AG09319 (cell line): ENCODE measurements around the gene PFN3.

Experiments
- DNase-seq: peaks from one replicate; pipeline ENCODE4 v3.0.0-alpha.2; 2010; ENCODE audit warnings: low read depth; ENCODE audit errors: extremely low read depth
- TF ChIP-seq, protein P1 (sequence below): IDR thresholded peaks from 2 replicates; pipeline ENCODE4 v1.5.1; 2011; ENCODE audit warnings: low read depth, mild to moderate bottlenecking, inconsistent platforms, low read length, moderate library complexity

PFN3 gene

DNA sequence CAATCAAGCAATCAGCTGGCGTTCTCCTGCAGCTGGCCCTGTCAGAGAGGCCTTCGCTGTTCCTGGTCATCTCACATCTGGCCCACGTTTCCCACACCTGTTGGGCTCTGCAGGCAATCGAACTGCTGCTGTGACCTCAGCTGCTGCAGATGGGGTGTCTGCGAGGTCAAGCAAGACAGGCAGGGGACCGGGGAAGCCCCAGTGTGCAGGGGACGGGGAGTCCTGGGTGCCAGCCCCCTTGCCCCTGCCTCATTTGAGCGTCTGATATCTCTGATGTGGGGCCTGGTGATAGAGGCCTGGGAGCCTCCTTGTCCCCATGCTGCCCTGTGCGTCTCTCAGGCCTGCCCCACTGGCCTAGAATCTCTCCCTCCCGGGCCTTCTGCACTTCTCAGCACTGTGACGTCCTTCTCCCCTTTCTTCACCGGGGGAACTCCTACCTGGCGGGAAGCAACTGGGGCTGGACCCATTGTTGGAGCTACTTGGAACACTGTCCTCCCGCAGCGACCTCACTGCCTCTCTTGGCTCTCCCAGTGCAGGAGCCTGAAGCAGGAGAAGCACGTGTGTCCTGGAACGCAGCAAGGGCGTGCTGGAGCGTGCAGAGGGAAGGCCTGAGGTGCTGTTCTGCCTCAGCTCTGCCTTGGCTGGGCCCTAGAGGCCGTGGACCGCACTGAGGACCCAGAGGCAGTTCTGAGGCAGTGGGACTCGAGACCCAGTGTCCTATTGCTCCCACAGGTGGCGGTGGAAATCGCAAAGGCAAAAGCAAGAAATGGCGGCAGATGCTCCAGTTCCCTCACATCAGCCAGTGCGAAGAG lies 29.9 kb upstream of the PFN3 start:
- TF ChIP-seq, protein P1, sequence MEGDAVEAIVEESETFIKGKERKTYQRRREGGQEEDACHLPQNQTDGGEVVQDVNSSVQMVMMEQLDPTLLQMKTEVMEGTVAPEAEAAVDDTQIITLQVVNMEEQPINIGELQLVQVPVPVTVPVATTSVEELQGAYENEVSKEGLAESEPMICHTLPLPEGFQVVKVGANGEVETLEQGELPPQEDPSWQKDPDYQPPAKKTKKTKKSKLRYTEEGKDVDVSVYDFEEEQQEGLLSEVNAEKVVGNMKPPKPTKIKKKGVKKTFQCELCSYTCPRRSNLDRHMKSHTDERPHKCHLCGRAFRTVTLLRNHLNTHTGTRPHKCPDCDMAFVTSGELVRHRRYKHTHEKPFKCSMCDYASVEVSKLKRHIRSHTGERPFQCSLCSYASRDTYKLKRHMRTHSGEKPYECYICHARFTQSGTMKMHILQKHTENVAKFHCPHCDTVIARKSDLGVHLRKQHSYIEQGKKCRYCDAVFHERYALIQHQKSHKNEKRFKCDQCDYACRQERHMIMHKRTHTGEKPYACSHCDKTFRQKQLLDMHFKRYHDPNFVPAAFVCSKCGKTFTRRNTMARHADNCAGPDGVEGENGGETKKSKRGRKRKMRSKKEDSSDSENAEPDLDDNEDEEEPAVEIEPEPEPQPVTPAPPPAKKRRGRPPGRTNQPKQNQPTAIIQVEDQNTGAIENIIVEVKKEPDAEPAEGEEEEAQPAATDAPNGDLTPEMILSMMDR = no peak
- no peak for DNase-seq

DNA sequence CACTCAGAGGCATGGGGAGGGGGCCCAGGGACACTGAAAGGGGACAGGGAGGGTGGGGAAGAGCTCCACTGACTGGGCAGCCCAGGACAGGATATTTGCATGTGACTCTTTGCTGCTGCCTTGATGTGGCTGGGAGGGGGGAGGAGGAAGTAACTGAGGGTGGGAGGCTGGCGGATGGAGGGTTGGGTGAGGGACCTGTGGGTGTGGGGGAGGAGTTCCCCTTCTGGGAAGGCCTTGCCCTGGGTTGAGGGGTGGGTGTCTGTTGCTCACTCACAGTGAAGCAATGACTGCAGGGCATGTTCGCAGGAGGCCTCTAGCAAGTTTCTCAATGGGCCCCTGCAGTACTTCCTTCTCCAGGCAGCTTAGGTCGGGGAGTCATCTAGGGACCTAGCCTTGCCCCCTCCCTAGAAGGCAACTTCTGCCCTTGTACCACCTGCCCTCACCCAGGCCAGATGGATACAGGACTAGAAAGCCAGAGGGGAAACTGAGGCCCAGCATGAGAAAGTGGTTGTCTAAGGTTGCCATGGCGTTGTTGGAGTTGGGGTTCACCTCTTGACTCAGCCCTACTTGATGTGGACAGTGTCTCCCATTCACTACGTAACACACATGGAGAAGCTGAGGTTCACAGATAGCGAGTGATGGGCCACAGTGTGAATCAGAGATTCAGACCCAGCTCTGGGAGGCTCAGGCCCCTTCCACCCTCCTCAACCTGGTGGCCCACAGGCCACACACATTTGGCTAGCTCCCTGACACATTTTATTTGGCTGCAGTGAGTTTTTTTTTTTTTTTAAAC lies 29.0 kb upstream of the PFN3 start:
- TF ChIP-seq, protein P1 = no peak
- no peak for DNase-seq

DNA sequence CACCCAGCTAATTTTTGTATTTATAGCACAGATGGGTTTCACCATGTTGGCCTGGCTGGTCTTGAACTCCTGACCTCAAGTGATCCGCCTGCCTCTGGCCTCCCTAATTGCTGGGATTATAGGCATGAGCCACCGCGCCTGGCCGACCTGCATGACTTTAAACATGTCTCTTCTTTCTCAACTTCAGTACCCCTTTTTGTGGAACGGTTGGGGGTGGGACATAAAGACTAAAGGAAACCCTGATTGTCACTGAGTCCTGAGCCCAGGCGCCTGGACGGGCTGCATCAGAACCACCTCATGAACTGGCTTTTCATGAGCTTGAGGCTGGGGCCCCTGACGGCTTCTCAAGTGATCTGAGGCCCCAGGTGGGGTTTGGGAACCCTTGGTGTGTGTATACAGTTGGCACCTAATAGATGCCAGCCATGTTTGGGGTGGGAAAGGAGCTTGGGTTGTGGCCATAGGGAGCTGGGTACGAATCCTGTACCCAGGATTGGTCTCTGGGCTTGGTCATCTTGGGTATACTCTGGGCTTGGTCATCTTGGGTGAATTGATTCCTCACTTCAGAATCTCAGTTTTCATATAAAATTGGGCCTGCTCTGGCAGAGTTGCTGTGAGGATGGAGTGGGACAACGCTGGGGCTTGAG lies 28.2 kb upstream of the PFN3 start:
- TF ChIP-seq, protein P1 = no peak
- DNase-seq = no peak

DNA sequence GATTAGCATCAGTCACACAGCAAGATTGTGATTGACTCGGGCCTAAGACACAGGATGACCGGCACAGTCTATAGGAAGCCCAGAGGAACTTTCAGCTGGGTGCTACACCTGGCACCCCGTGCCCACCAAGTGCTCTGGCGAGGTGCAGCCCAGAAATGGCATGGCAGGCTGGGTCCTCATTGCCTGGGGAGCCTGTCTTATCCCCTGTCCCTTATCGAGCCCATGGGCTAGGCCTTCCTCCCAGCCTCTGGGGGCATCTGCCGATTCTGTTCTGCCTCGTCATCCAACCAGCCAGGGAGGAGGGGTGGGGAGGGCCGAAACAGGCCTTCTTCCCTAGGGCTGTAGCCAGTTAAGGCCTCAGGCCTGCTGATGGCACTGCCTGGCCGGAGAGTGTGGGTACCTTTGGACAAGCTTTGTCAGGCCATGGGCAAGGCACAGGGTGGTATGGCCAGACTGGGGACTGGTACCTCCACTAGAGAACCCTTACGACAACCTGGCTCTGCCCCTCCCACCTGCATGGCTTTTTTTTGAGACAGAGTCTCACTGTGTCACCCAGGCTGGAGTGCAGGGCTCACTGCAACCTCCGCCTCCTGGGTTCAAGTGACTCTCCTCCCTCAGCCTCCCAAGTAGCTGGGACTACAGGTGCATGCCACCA lies 27.6 kb upstream of the PFN3 start:
- TF ChIP-seq, protein P1 = no peak
- DNase-seq = no peak

DNA sequence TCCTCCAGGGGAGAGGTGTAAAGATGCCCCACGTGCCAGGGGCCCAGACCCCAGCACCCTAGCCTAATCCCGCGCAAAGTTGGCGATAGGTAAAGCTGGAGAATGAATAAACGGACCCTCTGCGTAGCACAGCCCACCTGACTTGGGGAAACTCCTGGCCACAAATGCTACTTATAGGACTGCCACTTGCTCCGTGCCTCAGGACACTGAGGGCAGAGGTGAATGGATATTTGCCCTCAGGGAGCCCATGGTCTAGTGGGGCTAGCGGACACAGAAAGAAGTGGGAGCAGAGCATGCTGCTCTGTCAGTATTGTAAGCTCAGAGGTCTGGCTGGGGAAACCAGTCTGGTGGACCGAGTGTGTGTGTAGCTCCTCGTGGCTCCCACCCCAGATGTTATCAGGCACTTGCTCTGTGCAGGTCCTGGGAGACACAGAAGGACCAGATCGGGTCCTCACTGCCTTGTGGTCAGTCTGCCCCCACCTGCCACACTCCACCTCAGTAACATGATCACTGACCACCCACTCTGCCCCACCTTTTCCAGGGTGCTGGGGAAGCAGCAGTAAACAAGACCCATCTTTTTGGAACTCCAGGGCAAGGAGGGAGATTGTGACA lies 26.9 kb upstream of the PFN3 start:
- DNase-seq = no peak
- TF ChIP-seq, protein P1 = no peak

DNA sequence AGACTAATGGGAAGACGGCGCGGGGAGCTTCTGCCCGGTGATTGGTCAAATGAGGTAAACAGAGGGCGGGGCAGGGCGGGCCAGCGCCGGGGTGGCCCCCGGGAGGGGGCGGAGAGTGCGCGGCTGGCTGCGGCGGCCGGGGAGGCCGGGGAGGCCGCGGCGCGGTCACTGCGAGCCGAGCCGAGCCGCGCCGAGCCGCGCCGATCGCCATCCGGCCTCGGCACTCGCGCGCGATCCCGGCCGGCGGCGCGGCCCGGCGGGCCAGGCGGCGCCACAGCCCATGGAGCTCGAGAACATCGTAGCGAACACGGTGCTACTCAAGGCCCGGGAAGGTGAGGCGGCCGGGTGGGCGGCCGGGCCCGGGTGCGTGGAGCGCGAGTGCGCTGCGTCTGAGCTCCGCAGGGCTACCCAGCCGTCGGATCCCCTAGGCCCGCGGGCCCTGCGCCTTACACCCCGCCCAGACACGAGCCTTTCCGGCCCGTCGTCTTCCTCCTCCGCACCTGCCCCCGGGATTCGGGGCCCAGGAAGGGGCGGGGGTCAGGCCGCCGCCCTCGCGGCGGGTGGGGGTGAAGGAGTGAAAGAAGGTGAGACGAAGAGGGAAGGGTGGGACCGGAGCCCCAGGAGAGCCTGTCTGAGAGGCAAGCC lies 26.2 kb upstream of the PFN3 start, which contains the start of gene GRK6:
Gene GRK6 (plus strand): TSS at position 111 of the 645 bp plus-strand sequence. CDS start 170 bp downstream, at position 281.
- TF ChIP-seq, protein P1 = no peak
- no peak for DNase-seq
